Muscle layer of duodenum (tissue), 2 donors: ENCODE data around the gene ADD1.

Experiments
- H3K27ac ChIP-seq: one replicate; pipeline ENCODE4 v1.7.0; 2013; ENCODE audit warnings: mild to moderate bottlenecking, low read length
- H3K27me3 ChIP-seq: one replicate; pipeline ENCODE4 v1.7.0; 2013; ENCODE audit warnings: low read depth, mild to moderate bottlenecking, control low read depth, low read length
- H3K36me3 ChIP-seq, 2 donors: one replicate each; pipeline ENCODE4 v1.7.0; 2013; ENCODE audit warnings: low read length in 2 of 2, control low read depth in 1 of 2, mild to moderate bottlenecking in 1 of 2; ENCODE audit not compliant: insufficient read depth in 2 of 2, control insufficient read depth in 1 of 2
- H3K4me1 ChIP-seq, 2 donors: one replicate each; pipeline ENCODE4 v1.7.0; 2013; ENCODE audit warnings: low read length in 2 of 2, mild to moderate bottlenecking in 2 of 2, control low read depth in 1 of 2, moderate library complexity in 1 of 2; ENCODE audit not compliant: insufficient read depth in 2 of 2, control insufficient read depth in 1 of 2
- H3K4me3 ChIP-seq, 2 donors: one replicate each; pipeline ENCODE4 v1.7.0; 2013; ENCODE audit warnings: low read length in 2 of 2, low read depth in 1 of 2, mild to moderate bottlenecking in 1 of 2
- H3K9me3 ChIP-seq, 2 donors: one replicate each; pipeline ENCODE4 v1.7.0; 2013; ENCODE audit warnings: low read length in 2 of 2, control low read depth in 1 of 2, mild to moderate bottlenecking in 1 of 2; ENCODE audit not compliant: control insufficient read depth in 1 of 2
- donor health status: healthy.

ADD1 gene

DNA sequence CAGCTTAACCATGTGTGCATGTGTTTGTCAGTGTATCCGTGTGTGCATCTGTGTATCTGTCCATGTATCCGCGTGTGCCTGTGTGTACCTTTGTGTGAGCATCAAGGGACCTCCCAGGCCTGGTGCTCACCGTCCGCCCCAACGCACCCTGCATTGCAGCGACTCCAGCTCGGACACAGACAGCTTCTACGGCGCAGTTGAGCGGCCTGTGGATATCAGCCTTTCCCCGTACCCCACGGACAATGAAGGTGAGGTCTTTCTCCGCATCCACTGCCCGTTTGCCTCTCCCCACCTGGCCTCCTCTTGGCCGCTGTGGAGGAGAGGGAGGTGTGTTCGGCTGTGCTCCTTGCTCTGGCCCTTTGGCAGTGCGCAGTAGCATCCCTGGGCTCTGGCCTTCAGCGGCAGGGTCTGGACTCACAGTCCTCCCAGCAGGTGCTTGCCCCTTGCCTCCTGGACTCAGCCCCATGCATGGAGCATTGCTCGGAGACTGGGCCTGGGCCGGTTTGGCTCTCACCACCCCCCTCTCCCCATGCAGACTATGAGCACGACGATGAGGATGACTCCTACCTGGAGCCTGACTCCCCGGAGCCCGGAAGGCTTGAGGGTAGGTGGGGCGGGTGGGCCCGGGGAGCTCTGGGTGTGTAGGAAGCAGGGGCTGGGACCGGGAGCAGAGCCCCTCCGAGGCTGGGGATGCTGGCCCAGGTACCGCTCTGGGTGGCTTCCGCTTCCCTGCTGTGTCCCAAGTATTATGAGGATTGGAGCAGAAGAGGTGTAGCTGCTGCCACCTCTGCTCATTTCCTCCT is 16.4 kb upstream of the ADD1 start:
- Histone ChIP-seq H3K4me1 (no peaks in the 10 kb centered on the region), H3K9me3 (no peaks in the 10 kb centered on the region), H3K4me3 (no peak overlapping the region), H3K27me3 (no peaks in the 10 kb centered on the region), H3K27ac (no peak overlapping the region), H3K36me3 (peaks cover 10 to 71% of the 10 kb centered on the region in 2 donors)

DNA sequence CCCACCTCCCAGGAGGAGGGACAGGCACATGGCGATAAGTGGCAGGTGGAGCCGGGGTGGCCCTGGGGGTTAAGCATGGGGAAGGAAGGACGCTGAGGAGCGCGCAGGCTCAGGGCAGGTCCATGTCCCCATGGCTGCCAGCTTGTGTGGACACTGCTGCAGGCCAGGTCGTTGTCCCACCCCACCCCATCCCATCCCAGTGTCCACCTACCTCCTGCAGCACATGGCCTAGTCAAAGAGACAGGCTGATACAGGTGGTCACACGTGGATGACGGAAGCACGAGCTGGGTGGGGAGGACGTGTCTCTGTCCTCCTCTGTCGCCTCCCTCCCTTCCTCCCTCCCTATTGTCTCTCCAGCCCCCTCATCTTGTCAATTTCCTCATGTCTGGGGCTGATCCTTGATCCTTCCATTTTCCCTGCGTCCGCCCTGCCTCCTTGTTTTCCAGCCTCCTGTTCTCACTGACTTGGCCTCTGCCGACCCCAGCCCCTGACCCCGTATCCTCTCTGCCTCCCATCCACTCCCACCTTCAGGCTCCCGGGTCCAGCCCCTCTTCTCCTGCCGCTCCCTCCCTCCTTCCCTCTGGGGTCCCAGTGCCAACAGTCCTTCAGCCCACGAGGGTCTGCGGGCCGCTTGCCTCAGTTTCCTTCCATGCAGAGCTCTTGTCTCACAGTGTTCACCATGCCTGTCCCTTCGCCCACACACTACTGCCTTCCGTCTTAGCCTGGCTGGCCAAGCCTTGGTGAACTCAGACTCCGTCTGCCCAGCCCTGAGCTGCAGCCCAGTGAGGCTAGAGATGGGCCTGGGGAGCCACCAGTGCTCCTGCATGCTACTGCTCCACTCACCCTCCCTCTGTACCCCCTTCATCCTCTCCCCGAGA is 15.5 kb upstream of the ADD1 start:
- Histone ChIP-seq H3K4me3 (no peak overlapping the region), H3K36me3 (peaks cover 10 to 71% of the 10 kb centered on the region in 2 donors), H3K27ac (no peak overlapping the region), H3K9me3 (no peaks in the 10 kb centered on the region), H3K27me3 (no peaks in the 10 kb centered on the region), H3K4me1 (no peaks in the 10 kb centered on the region)

- Histone ChIP-seq H3K36me3 (peaks cover 10 to 71% of the 10 kb centered on the region in 2 donors), H3K27ac (no peak overlapping the region), H3K4me3 (no peak overlapping the region), H3K9me3 (no peaks in the 10 kb centered on the region), H3K4me1 (no peaks in the 10 kb centered on the region), H3K27me3 (no peaks in the 10 kb centered on the region)
These were observed 14.9 kb upstream of the ADD1 start for GRCh38 chr4:2828758-2829181.

- Histone ChIP-seq H3K27me3 (no peaks in the 10 kb centered on the region), H3K36me3 (peaks cover 11 to 71% of the 10 kb centered on the region in 2 donors), H3K4me3 (no peak overlapping the region), H3K27ac (no peak overlapping the region), H3K4me1 (no peaks in the 10 kb centered on the region), H3K9me3 (no peaks in the 10 kb centered on the region)
These were observed 14.2 kb upstream of the ADD1 start for GRCh38 chr4:2829321-2829932.

GRCh38 chr4:2829933-2830451 is 13.7 kb upstream of the ADD1 start:
- Histone ChIP-seq H3K27me3 (no peaks in the 10 kb centered on the region), H3K4me1 (no peaks in the 10 kb centered on the region), H3K27ac (no peak overlapping the region), H3K36me3 (peaks cover 11 to 68% of the 10 kb centered on the region in 2 donors), H3K9me3 (no peaks in the 10 kb centered on the region), H3K4me3 (no peak overlapping the region)

GRCh38 chr4:2830632-2831610 is 12.7 kb upstream of the ADD1 start:
- Histone ChIP-seq H3K9me3 (no peaks in the 10 kb centered on the region), H3K4me3 (no peak overlapping the region), H3K27ac (no peak overlapping the region), H3K4me1 (no peaks in the 10 kb centered on the region), H3K36me3 (peaks cover 11 to 66% of the 10 kb centered on the region in 2 donors), H3K27me3 (no peaks in the 10 kb centered on the region)

GRCh38 chr4:2831611-2832308 is 11.9 kb upstream of the ADD1 start:
- H3K4me1 ChIP-seq, result no peaks in the 10 kb centered on the region
- H3K9me3 ChIP-seq, result no peaks in the 10 kb centered on the region
- no peak overlapping the region for H3K4me3 ChIP-seq
- no peak overlapping the region for H3K27ac ChIP-seq
- H3K27me3 ChIP-seq, result no peaks in the 10 kb centered on the region
- peaks cover 11 to 66% of the 10 kb centered on the region in 2 donors for H3K36me3 ChIP-seq

DNA sequence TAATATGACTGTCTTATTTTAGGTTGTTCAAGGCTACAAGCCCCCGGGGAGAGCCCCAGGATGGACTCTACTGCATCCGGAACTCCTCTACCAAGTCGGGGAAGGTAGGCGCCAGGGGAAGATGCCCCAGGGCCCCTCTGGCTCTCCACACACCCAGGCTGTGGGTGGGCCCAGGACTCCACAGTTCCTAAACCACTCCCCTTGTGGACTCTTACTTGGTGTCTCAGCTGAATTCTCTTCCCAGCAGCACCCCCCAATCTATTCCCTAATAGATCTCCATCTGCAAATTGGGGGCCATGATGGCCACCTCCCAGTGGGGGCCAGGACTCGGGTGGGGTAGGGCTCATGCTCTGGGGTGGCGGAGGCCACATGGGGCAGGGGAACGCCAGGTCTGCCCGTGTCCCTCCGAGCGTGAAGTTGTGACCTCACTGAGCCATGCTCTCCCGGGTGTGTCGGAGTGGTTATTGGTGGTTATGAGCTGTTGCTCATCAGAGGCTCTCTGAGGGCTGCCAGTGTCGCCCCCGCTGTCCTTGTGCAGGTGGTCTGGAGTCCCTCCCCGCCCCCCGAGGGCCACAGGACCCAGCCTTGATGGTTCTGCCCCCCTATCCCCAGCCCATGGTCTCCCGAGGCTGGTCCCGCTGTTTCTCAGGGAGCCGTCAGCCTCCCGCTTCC is 11.2 kb upstream of the ADD1 start:
- peaks cover 0 to 4% of the 10 kb centered on the region in 2 donors for H3K4me1 ChIP-seq
- H3K9me3 ChIP-seq, result no peaks in the 10 kb centered on the region
- H3K36me3 ChIP-seq, result peaks cover 11 to 62% of the 10 kb centered on the region in 2 donors
- no peak overlapping the region for H3K27ac ChIP-seq
- H3K27me3 ChIP-seq, result no peaks in the 10 kb centered on the region
- no peak overlapping the region for H3K4me3 ChIP-seq

GRCh38 chr4:2832981-2833670 is 10.5 kb upstream of the ADD1 start:
- H3K9me3 ChIP-seq, result no peaks in the 10 kb centered on the region
- no peak overlapping the region for H3K27ac ChIP-seq
- no peak overlapping the region for H3K4me3 ChIP-seq
- peaks cover 11 to 56% of the 10 kb centered on the region in 2 donors for H3K36me3 ChIP-seq
- H3K27me3 ChIP-seq, result no peaks in the 10 kb centered on the region
- H3K4me1 ChIP-seq, result peaks cover 4 to 10% of the 10 kb centered on the region in 2 donors
